Stimulated activated naive CD4-positive, alpha-beta T cell treated with Interleukin-2 at 50 U/mL for 16 hours (primary cell): Measurements from ENCODE around the gene PDK2.
A peak's percentile ranks its signal among the peaks of the same experiment; 100 is the strongest.

Source experiments
- DNase-seq: peaks from one replicate; lab custom pipeline; 2025; lab: John Stamatoyannopoulos, UW

PDK2 gene

DNA sequence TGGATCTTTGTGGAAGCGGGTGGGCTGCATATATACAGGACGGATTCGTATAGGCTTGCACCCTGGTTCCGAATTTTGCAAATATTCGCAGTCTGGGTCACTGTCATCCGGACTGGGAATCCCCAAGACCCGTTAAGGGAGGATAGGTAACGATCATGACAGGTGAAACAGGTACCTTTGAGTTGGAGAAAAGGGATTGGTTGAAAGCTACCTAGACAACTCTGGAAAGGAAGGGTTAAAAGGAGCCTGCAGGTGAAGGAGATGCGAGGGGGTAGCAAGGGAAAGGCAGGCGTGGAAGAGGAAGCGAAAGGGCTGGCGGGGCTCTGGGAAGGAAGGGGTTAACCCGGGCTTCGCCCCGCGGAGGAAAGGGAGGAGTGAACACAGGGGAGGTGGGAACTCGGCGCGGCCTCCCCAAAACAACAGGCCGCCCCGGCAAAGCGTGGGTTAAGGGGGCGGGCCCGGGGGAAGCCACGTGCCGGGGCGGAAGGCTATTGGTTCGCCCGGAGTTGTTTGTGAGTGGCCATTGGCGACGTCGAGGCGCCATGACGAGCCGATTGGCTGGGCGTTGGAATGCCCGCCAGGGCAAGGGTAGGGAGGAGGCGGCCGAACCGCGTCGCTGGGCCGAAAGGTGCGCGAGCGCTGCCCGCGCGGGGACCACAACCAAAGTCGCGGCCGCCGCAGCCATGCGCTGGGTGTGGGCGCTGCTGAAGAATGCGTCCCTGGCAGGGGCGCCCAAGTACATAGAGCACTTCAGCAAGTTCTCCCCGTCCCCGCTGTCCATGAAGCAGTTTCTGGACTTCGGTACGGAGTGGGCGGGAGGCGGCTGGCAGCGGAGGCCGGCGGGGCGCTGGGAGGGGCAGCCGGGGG lies at the start of gene PDK2:
Gene PDK2 (plus strand): TSS at position 599 of the 867 bp plus-strand sequence. CDS start 85 bp downstream, at position 684.
- peak; percentile 96 for DNase-seq

DNA sequence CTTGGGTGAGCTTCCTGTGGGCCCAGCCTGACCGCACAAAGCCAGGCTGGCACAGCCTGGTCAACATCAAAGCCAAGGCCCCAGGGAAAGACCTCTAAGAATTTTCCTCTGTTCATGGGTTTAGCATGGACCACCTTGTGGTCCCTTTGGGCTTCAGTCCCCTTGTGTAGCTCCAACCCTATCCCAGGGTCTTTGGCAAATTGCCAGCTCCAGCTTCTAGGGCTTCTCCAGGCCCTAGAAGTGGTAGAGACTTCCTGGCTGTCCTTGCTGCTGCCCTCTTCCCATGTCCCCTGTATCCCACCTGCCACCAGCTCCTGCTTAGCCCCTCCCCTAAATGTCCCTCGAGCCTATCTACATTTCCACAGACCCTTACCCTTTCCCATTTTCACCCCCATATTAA lies 49.0 kb upstream of the PDK2 start:
- no peak for DNase-seq

DNA sequence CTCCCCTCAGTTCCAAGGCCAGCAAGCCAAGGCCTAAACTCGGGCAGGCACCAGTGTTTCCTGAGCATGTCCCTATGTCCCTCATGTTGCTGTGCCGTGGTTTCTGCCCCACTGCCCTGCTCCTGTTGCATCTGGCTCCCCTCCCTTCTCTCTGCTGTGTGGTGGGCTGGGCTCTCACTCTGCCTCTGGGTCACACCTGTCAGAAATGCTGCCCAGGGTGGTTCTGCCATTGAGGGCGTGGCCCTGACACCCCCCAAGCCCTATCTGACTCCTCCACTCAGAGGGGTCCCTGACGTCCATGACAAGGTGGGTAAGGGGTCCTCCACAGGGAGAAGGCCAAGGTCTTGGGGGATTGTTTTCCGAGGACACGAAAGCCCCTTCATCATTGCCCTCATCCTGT lies 48.5 kb upstream of the PDK2 start:
- DNase-seq: no peak

DNA sequence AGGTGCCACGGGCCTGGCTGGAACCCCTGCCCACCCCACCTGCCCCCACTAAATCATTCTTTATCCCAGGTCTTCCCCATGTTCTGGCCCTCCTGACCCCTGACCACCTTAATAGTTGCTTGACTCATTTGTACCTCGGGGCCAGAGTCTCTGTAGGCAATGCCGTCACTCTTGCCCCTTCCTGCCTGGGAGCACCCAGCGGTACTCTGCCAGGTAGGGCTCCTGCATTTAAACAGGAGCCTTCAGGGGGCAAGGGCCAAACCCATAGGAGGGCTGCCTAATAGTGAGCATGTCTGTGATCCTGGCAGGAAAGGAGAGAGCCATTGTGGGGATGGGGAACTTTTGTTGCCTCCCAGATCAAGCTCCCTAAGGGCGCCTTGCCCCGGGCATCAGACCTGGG lies 48.1 kb upstream of the PDK2 start:
- DNase-seq: no peak

DNA sequence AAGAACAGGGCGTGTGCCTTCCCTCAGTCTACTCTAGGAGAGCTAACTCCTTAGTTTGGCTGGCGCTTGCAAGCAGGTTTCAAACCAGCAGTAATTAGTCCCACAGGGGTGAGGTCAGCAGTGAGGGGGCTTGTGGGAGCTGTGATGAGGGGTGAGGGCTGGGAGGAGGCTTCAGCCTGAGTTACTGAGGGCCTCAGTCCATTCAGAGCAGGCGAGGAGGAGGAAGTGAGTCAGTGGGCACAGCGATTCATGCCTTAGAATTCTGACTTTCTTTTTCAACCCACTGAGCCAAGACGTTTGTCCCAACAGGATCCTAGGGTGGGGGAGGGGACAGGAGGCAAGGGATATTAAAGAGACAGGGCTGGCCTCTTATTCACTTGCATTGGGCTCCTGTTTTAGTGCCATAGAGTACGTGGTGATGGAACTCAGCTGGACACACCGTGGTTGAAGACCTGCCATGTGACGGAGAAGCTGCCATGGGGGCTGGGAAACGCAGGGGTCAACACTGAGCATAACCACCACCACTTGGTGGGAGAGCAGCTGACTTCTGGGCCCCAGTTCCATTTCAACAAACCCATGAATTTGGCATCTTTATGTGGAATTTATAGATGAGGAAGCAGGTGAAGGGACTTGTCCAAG lies 47.5 kb upstream of the PDK2 start:
- no peak for DNase-seq

DNA sequence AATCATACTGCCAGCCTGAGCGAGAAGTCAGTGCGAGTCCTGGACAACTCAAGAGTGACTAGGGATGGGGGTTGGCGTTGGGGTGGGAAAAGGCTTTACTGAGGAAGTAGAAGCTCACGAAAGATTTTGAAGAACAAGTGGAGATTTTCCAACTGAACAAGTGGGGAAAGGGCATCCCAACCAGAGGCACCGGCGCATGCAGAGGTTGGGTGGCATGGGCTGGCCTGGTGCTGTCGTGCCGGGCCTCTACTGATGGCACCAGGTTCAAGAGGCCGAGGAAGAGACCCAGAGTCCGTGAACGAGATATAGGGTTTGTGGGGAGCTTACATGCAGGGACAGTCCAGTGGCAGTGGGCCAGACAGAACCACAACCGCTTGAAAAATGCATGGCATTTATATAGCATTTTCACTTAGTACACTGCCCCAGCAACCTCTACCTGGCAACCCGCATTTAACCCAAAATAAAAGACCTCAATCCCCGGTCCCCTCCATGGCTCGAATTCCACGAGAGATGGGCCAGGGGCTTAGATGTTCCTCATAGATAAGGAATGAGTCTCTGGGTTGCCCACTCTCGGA lies 46.9 kb upstream of the PDK2 start:
- no peak for DNase-seq

DNA sequence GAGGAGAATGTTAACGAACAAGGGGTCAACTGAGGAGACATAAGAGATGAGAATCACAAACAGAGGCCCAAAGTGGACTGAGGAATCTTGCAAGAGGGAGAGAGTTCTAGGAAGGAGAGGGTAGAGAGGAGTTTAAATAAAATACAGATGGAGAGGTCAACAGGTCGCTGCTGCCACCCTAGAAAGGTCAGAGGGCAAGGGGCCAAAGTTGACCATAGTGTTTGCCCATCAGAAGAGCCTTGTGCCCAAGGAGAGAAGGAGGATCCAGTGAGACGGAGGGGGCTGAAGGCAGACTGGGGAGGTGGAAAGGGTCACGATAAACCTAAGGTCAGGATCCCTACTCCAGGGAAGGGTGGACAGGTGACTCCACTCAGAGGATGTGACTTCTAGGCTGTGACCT lies 46.2 kb upstream of the PDK2 start:
- DNase-seq: no peak

DNA sequence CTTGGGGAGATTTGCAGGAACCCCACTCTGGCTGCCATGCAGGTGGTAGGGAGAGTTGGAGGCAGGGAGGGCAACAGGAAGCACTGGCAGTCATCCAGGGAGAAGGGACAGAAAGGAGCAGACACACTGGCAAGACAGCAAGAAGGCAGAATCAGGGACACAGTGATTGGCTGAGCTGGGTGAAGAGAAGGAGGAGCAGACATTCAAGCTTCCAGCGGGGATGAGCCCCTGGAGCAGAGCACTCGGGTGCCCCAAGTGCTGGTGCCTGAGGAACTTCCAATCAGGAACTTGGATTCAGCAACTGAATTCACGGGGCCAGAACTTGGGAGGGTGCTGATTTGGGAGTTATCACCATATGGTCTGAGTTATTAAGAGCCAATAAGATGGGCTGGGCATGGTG lies 45.5 kb upstream of the PDK2 start:
- no peak for DNase-seq

DNA sequence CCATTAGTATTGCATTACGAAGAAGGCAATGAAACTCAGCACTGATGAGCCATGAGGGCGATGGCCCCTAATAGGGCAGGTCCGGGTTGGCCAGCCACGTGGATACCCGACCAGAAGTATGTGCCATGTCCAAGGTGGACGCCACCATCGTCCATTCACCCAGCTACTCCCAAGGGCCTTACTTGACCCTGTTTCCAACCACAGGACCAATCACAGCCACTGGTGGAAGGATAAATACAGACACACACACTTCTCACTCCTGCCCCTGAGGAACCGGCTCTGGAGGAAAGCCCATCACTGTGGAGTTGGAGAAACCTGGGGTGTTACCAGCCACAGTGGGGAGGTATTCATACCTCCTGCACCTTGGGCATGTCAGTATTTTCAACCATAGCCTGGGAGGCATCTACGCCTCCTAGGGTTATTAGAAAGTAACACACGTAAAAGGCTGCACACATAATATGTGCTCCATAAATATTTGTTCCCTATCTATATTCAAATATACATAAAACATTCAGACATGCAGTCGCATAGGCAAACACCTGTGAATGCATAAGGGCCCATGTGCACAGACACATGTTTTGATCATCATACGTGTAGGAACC lies 44.6 kb upstream of the PDK2 start:
- no peak for DNase-seq

DNA sequence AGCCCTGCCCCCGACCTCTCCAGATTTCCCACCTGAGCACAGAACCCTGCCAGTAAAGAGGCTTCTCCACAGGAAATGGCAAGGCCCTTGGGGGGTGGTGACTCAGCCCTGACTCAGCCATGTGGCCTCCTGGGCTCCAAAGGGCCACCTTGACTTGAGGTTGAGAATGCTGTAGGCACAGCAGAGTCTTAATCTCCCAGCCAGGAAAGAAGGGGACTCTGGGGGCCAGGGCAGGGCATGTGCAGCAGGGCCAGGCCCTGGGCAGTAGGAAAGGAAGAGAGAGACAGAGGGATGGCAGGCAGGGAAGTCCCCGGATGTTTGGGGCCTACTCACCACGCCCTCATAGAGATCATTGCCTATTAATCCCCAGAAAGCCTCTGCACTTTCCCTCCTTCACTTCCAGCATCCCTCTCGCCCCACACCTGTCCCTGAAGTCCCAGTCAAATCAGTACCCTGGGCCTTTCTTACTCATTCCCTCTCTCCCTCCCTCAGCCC lies 44.0 kb upstream of the PDK2 start:
- peak; percentile 55 for DNase-seq

DNA sequence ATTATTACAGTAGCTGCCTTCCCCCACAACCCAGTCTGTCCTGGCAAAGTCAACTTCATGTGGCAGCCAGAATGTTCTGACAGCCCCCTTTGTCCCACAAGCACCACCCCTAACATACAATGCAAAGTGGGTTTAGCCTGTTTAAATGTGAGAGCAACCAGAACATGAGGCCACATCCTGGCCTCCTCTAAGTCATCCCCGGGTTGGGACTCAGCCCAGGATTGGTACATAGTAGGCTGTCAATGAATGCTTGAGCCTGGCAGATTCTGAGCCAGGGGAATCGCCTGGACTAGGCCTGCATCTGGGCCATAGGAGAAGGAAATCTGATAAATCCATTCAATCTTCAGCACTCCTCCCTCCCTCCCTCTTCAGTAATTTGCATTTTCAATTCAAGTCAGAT lies 43.5 kb upstream of the PDK2 start:
- no peak for DNase-seq

DNA sequence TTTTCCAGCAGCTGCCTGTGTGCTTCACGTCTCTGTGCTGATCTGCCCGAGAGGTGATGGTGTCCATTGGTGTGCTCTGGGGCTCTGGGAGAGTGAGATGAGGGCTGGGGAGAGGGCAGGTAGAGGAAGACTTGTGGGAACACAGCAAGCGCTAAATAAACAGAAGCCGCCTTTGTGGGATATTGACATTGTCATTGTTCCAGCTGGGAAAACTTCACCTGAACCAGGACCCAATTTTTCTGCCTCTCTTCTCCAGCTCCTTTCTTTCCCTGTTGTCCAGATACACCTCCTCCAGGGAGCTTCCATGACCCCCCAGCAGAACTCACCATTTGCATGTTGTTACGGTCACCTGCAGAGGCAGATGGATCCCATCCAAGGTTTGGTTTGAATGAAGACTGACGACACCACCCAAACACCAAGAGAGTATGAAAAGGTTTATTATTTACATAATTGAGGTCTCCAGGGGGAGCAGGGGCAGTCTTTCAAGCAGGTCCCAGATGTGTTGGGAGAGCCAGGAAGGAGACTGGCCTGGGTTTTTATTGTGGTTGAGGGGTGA lies 42.8 kb upstream of the PDK2 start:
- no peak for DNase-seq

DNA sequence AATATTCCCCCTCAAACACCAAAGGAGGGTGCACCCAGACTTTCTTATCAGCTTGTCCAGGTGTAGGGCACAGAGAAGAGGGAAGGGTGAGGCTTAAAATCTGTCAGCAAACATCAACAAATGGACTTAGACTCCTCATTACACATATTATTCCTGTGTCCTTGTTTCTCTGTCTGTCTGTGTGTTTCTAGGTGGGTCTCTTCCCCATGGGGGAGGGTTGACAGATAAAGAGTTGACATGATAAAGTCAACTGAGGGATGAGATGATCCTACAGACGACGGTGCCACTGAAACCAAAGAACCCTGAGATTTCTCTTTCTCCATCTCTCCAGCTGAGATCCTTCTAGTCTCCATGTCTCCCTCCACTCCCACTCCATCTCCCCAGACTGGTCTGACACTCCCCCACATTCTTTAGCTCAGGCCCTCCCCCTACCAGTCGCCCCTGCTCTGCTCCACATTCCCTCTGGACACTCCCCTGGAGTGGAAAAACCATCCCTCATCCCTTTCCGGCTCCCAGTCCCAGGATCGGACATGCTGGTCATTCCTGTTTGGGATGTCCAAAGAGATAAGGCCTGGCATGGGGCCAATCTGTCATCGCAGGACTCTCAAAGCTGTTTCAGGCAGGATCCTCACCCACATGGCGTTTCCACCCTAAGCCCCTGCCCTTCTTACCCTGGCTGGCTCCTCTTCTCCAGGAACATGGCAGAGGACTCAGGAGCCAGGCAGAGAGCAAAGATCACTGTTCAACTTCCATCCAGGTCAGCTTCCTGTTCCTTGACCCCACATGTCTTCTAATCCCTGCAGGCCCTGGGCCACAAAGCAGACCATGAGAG lies 42.1 kb upstream of the PDK2 start:
- no peak for DNase-seq

DNA sequence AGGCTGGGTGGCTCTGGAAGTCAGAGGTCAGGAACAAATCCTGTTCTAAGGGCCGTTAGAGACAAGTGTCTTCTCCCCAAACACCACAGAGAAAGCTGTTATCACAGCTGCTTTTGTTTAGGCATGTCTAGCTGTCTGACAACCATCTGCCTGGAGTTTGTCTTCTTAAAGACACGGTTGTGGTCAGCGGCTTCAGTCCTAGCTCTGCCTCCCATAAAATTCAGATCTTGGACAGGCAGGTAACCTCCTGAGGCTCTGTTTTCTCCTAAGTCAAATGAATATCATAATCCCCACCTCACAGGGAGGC lies 41.5 kb upstream of the PDK2 start:
- no peak for DNase-seq

DNA sequence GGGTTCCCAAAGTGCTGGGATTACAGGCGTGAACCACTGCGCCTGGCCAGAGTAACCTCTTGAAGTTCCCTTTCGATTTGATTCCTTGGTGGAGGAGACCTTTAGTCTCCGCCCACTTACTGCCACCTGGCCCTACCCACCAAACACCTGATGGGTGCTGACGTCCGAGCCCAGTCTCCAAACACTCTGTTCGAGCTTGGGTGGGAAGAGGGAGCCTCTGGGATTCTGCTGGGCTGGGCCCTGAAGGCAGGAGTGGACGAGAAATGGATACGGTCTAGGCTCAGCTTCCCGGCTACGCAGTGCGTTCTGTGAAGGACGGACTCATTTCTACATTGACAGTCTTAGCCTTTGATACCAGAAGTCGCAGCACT lies 40.1 kb upstream of the PDK2 start:
- no peak for DNase-seq

DNA sequence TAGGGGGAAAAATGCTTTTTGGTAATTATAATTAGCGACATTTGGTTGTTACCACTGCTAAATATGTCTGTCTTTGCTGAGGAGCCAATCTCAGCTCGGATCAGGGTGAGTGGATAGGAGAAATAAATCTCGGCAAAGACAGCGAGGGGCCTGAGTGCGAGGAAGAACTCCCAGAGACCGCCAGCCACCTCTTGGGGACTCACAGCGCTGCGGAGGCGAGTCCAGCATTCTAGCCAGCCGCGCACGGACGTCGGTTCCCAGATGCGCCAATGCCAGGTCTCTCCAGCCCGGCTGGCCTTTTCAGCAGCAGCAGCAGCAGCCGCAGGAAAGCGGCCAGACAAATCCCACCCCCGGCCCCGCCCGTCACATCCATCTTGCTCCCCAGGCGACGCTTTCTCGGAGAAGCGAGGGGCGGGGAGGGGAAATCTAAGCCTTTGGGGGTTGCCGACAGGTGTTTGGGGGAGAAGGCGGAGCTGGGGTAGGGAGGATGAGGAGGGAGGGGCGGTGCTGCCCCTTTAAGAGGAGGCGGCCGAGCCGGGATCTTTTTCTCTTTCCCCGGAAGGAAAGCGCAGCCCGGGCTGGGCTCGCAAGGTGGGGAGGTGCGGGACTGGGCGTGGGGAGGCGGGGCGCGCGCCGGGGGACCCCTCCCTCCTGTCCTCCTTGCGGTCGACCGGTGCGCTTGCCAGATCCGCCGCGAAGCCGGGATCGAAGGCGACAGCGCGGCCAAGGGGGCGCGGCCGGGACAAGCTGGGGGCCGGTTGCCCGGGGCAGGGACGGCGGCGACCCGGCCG lies 39.5 kb upstream of the PDK2 start, which contains the start of gene ITGA3:
Gene ITGA3 (plus strand): TSS at position 685 of the 791 bp plus-strand sequence. CDS start 330 bp downstream, outside the sequence.
- peak; percentile 59 for DNase-seq

DNA sequence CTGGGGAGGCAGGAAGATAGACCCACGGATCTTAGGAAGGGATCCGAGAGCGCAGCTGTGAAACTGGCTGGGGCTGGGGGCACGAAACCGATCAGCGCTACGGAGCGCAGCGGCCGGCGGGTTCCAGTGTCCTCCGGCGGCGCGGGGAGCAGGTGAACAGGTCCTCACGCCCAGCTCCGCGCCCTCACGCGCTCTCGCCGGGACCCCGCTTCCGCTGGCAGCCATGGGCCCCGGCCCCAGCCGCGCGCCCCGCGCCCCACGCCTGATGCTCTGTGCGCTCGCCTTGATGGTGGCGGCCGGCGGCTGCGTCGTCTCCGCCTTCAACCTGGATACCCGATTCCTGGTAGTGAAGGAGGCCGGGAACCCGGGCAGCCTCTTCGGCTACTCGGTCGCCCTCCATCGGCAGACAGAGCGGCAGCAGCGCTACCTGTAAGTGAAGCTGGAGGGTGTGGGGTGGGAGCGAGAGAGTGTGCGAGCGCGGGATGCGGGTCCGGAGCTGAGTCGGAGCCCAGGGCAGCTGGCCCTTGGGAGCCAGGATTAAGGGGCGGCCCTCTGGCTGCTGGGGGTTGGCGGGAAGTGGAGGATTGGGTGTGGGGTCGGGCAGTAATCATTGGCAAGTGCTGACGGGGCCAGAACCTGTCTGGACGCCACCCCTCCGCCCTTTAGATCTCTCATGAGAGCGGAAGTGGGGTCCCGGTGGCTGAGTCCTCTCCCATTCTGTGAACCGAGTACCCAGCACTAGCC lies 38.8 kb upstream of the PDK2 start:
- DNase-seq: peak; percentile 59

DNA sequence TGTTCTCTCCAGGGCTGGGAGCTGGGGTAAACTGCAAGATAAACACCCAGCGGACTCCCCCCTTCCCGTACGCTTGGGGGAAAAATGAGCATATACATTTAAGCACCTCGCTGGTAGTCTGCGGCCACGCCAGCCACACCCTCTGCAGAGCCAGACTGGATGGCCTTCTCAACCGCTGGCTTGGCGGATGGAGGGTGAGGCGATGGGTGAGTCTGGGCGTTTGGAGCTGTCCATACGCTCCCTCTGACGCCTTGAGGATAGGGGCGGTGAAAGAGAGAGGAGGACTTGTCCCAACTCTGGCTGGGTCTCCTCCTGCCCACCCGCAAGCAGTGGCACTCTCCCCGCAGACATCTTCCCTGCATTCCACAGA lies 38.2 kb upstream of the PDK2 start:
- no peak for DNase-seq

DNA sequence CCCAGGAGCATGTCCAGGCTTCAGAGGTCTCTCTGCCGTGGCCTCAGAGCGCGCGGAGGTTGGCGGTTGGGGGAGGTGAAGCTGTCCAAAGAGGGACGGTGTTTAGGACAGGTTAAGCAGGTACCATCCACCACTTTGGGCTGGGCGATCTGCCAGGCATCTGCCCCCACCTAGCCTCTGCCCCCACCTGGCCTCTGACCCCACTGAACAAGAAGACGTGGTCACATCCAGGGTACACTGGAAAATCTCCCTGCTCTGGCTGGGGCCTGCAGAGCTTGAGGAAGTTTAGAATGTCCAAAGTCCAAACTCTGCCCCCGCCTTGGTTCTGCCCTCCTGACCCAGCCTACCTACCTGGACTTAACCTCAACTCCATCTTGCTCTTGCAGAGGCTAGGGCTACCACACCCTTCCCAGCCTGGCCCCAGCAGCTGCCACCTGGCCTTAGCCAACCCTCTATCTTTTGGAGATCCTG lies 37.6 kb upstream of the PDK2 start:
- DNase-seq: no peak
